T-cell (primary cell): Measurements from ENCODE around the gene DLG4. TPM values are rescaled to one million over a fixed set of nuclear protein-coding genes. Genes with fewer than 3 reads are reported as not detected.
A peak's percentile ranks its signal among the peaks of the same experiment; 100 is the strongest.

Experiments used
- ATAC-seq, 4 experiments: fragments of 200-7000 bp in 3 of 4; fragments of 150-1000 bp in 1 of 4; cut with Tn5 transposase; replicated peaks in 1 of 4; 1 replicate in 3 of 4; 2 replicates in 1 of 4; pipeline ENCODE4 v1.10.0; 2021; ENCODE audit warnings: moderate library complexity in 3 of 4, mild to moderate bottlenecking in 2 of 4, moderate number of reproducible peaks in 1 of 4
- CTCF ChIA-PET, 2 donors: fragments of 300-600 bp; sonication (Branson Sonifier 250); formaldehyde crosslinking; loops; one replicate each; lab custom pipeline; 2022; ENCODE audit warnings: antibody characterized with exemption in 2 of 2; lab: Charles Lee
- POLR2A ChIA-PET, 2 donors: fragments of 300-600 bp; sonication (Branson Sonifier 250); formaldehyde crosslinking; loops; one replicate each; lab custom pipeline; 2022; ENCODE audit warnings: antibody characterized with exemption in 2 of 2; lab: Charles Lee
- DNase-seq, 35 experiments: peaks; one replicate each; pipeline versions ENCODE4 v3.0.0 to v3.0.0-alpha.2; 2013 to 2023
- H3K27ac ChIP-seq: one replicate; pipeline ENCODE4 v1.5.1; 2013; ENCODE audit warnings: low read length
- H3K27me3 ChIP-seq, 2 experiments: replicated peaks in 1 of 2; 1 replicate in 1 of 2; 2 replicates in 1 of 2; pipeline versions ENCODE4 v1.6.1 to v1.7.0; 2013; ENCODE audit warnings: low read length in 1 of 2, mixed read lengths in 1 of 2; ENCODE audit not compliant: control insufficient read depth in 2 of 2, insufficient read depth in 2 of 2; ENCODE audit errors: extremely low read depth in 1 of 2
- H3K36me3 ChIP-seq, 2 donors: 1 replicate in 1 of 2; 2 replicates in 1 of 2; pipeline versions ENCODE4 v1.6.1 to v1.7.0; 2013; ENCODE audit warnings: low read length in 1 of 2; ENCODE audit not compliant: control insufficient read depth in 2 of 2, insufficient read depth in 1 of 2; ENCODE audit errors: extremely low read depth in 1 of 2
- H3K4me1 ChIP-seq, 2 experiments: 1 replicate in 1 of 2; 2 replicates in 1 of 2; pipeline versions ENCODE4 v1.6.1 to v1.7.0; 2013; ENCODE audit warnings: low read length in 2 of 2, mixed read lengths in 1 of 2; ENCODE audit not compliant: insufficient read depth in 2 of 2, control insufficient read depth in 1 of 2; ENCODE audit errors: extremely low read depth in 1 of 2
- H3K4me3 ChIP-seq, 2 donors: 1 replicate in 1 of 2; 2 replicates in 1 of 2; pipeline versions ENCODE4 v1.5.1 to v1.7.0; 2013; ENCODE audit warnings: mild to moderate bottlenecking in 2 of 2, low read length in 1 of 2, moderate library complexity in 1 of 2; ENCODE audit not compliant: control insufficient read depth in 1 of 2; ENCODE audit errors: extremely low read depth in 1 of 2
- H3K9me3 ChIP-seq: 2 replicates; pipeline ENCODE4 v1.7.0; 2013
- H3K27ac Mint-ChIP-seq, 2 donors: one replicate each; pipeline ENCODE4 v1.8.0; 2020 to 2021; ENCODE audit warnings: mild to moderate bottlenecking in 2 of 2, mixed read lengths in 2 of 2
- H3K27me3 Mint-ChIP-seq, 2 donors: one replicate each; pipeline ENCODE4 v1.8.0; 2021 to 2022; ENCODE audit warnings: mixed read lengths in 2 of 2
- H3K36me3 Mint-ChIP-seq: one replicate; pipeline ENCODE4 v1.8.0; 2021; ENCODE audit warnings: mixed read lengths
- H3K4me1 Mint-ChIP-seq, 3 donors: one replicate each; pipeline ENCODE4 v1.8.0; 2020 to 2022; ENCODE audit warnings: mixed read lengths in 3 of 3, mild to moderate bottlenecking in 1 of 3
- H3K4me3 Mint-ChIP-seq, 3 donors: one replicate each; pipeline ENCODE4 v1.8.0; 2020 to 2022; ENCODE audit warnings: mild to moderate bottlenecking in 3 of 3, mixed read lengths in 3 of 3, moderate library complexity in 3 of 3
- H3K9me3 Mint-ChIP-seq, 3 donors: one replicate each; pipeline ENCODE4 v1.8.0; 2020 to 2022; ENCODE audit warnings: mixed read lengths in 3 of 3
- WGBS: methylation state at CpG from one replicate; pipeline ENCODE4 v1.1.5; 2013; ENCODE audit warnings: missing lambda C conversion rate; ENCODE audit not compliant: insufficient coverage; 5-methylcytosine and 5-hydroxymethylcytosine counted together
- total RNA-seq, 35 experiments: library from RNA in 6 of 35; stranded (reverse) in 6 of 35; fragments of 120-200 nt in 1 of 35; gene quantifications; one replicate each; pipeline versions ENCODE4 v1.2.1 to v1.2.4 and lab custom pipeline; 2013 to 2026

Gene DLG4
- total RNA-seq, 5 donors from 2014 or later (not counting 1 experiment from before 2014, with no cell fraction given): 8.1 to 13.6 (median 9.3) TPM

DNA sequence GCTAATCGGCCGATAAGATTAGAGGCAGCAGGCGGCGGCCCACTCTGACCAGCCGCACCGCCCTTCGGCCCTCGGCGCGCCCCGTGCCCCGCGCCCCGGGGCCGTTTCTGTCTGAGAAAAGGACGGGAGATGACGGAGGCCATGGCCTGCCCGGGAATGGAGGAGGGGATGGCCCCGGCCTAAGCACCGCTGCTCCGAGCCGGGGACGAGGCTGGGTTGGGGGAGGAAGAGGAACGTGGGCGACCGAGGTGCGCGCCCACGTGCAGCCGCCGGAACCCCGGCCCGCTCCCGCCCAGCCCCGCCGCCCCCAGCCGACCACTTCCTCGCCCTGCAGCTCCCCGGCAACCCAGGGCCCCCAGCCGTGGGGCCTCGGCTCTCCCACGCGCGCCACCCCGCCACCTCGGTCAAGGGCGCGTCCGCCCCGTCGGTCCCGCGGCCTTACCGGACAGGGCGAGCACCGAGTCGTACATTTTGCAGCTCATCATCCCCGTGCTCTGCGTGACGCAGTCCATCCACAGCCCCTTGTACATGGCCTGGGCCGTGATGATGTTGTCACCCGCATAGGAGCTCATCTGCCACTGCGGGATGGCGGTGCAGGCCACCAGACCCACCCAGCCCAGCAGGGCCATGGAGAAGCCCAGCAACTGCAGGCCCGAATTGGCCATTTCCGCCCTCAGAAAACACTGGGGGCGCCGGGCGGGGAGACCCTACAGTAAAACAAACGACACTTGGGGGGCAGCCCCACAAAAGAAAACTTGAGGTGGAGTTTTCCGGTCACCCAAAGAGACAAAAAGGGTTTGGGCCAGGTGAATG is 41.9 kb upstream of the DLG4 start:
- no peak overlapping the region for H3K27ac ChIP-seq
- H3K27ac Mint-ChIP-seq: peak overlapping the region; percentile 36 to 66
- H3K9me3 ChIP-seq: no peaks in the 10 kb centered on the region
- H3K36me3 Mint-ChIP-seq: peaks cover 3% of the 10 kb centered on the region
- peak overlapping the region; percentile 70 to 76 (median 73) for H3K4me3 Mint-ChIP-seq
- peak in 5 of 35 experiments; percentile 20 to 48 (median 32) for DNase-seq
- CTCF ChIA-PET: no interaction called here
- H3K36me3 ChIP-seq: peaks cover 0 to 26% of the 10 kb centered on the region in 2 donors
- peaks cover 3 to 27% of the 10 kb centered on the region in 2 donors for H3K27me3 Mint-ChIP-seq
- peaks cover 0 to 42% of the 10 kb centered on the region in 2 experiments for H3K27me3 ChIP-seq
- peak overlapping the region; percentile 48 to 49 for H3K4me3 ChIP-seq
- POLR2A ChIA-PET: no interaction called here
- peak; percentile 53 to 75 (median 67) for ATAC-seq
- H3K9me3 Mint-ChIP-seq: no peaks in the 10 kb centered on the region
- peaks cover 22 to 23% (median 22%) of the 10 kb centered on the region in 3 donors for H3K4me1 Mint-ChIP-seq
- 7% methylated on average over 58 of the region's 71 CpGs for WGBS
- peaks cover 6 to 35% of the 10 kb centered on the region in 2 experiments for H3K4me1 ChIP-seq

DNA sequence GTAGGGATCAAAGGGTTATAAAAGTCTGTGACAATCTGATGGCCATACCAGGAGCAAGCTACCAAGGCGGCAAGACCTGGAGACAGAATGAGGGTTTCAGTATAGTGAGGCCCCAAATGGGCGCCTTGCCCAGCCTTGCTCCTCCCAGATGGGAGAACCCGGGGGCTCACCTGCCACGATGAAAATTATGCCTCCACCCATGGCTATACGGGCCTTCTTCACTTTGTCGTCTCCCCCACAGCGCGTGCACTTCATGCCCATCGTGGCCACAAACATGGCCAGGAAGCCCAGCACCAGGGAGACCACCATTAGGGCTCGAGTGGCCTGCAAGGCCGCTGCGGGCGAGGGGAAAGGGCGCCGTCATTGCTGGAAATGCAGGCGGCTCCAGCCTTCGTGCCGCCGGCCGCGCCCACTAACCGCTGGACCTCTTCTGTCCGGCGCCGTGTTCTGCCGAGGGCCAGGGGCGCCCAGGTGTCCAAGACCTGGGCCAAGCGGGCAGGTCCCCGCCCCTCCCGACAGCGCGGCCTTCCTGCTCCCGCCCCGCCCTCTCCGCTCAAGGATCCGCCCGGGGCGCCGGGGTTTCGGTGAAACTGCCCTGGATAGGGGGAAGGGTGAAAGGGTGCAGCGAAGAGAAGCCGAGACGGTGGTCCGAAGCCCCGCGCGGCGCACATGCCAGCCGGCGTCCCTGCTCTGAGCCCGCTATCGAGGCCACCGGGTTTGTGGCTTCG is 41.2 kb upstream of the DLG4 start:
- H3K4me1 ChIP-seq: peaks cover 6 to 35% of the 10 kb centered on the region in 2 experiments
- Mint-ChIP-seq H3K4me3 (peak overlapping the region; percentile 70 to 76 (median 73)), H3K36me3 (peaks cover 7% of the 10 kb centered on the region), H3K27ac (peak overlapping the region; percentile 61 to 86), H3K27me3 (peaks cover 3 to 25% of the 10 kb centered on the region in 2 donors), H3K9me3 (no peaks in the 10 kb centered on the region), H3K4me1 (peaks cover 22 to 23% (median 22%) of the 10 kb centered on the region in 3 donors)
- POLR2A ChIA-PET: interaction anchor here in 1 of 2 donors (0.5 kb wide), 1 partner anchor 42 kb away, joined by 3 read pairs; no protein-coding TSS in a partner anchor
- H3K9me3 ChIP-seq: no peaks in the 10 kb centered on the region
- peak; percentile 47 to 65 (median 61) for ATAC-seq
- H3K27me3 ChIP-seq: peaks cover 0 to 37% of the 10 kb centered on the region in 2 experiments
- H3K36me3 ChIP-seq: peaks cover 6 to 32% of the 10 kb centered on the region in 2 donors
- 26% methylated on average over 46 of the region's 54 CpGs for WGBS
- DNase-seq: peak in 6 of 35 experiments; percentile 30 to 51 (median 38)
- H3K27ac ChIP-seq: peak overlapping the region; percentile 9
- CTCF ChIA-PET: interaction anchor here in 1 of 2 donors (1.1 kb wide), 1 partner anchor 18 kb away, joined by 3 read pairs; the partner anchor contains the start of gene GABARAP
- H3K4me3 ChIP-seq: peak overlapping the region; percentile 48 to 49

DNA sequence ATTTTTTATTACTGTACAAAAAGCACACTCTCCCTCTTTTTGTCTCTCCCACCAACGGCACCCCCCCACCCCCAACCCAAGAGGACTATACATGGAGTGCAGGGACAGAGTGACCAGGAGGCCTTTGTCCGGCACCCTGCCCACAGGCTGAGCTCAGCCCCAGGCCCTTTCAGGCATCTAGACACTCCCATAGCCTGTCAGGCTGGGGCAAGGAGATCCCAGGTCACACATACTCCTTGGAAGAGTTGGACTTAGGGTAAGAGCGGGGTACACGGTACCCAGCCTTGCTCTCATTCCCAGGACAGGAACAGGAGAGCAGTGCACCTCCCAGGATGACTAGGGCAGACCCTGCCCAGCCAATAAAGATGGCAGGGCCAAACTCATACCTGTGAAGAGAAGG is 40.5 kb upstream of the DLG4 start:
- Mint-ChIP-seq H3K27me3 (peaks cover 3 to 23% of the 10 kb centered on the region in 2 donors), H3K4me1 (peaks cover 22 to 23% (median 22%) of the 10 kb centered on the region in 3 donors), H3K9me3 (no peaks in the 10 kb centered on the region), H3K27ac (peak overlapping the region; percentile 61 to 74), H3K36me3 (peaks cover 7% of the 10 kb centered on the region), H3K4me3 (peak overlapping the region; percentile 52 to 76 (median 60))
- Histone ChIP-seq H3K4me3 (no peak overlapping the region), H3K9me3 (no peaks in the 10 kb centered on the region), H3K4me1 (peaks cover 6 to 35% of the 10 kb centered on the region in 2 experiments), H3K27me3 (peaks cover 0 to 31% of the 10 kb centered on the region in 2 experiments), H3K27ac (peak overlapping the region; percentile 9), H3K36me3 (peaks cover 6 to 35% of the 10 kb centered on the region in 2 donors)
- DNase-seq (no peak), ATAC-seq (no peak)
- ChIA-PET CTCF (interaction anchor here in 1 of 2 donors (1.1 kb wide), 1 partner anchor 18 kb away, joined by 3 read pairs; the partner anchor contains the start of gene GABARAP), POLR2A (interaction anchor here in 1 of 2 donors (0.5 kb wide), 1 partner anchor 43 kb away, joined by 3 read pairs; no protein-coding TSS in a partner anchor)
- 88% methylated on average over 4 of the region's 4 CpGs for WGBS

DNA sequence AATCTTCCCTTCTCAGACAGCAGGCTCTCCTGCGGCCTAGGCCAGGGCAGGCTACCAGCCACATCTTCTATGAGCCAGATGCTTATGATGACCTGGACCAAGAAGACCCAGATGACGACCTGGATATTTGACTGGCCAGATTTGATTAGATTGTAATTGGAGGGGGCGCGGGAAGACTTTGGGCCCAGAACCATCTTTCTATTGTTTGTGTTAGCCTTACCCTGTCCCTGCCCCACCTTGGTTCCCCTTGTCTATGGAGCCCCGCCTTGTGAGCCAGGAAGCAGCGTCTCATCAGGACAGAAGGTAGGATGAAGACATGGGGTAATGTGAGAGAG is 39.9 kb upstream of the DLG4 start:
- H3K4me3 ChIP-seq: no peak overlapping the region
- H3K36me3 ChIP-seq: peaks cover 6 to 40% of the 10 kb centered on the region in 2 donors
- no peak for ATAC-seq
- H3K27me3 ChIP-seq: peaks cover 0 to 27% of the 10 kb centered on the region in 2 experiments
- no peaks in the 10 kb centered on the region for H3K9me3 ChIP-seq
- H3K4me3 Mint-ChIP-seq: peak overlapping the region in 1 of 3 donors; percentile 0
- peaks cover 6 to 35% of the 10 kb centered on the region in 2 experiments for H3K4me1 ChIP-seq
- H3K36me3 Mint-ChIP-seq: peaks cover 12% of the 10 kb centered on the region
- CTCF ChIA-PET: no interaction called here
- H3K27ac ChIP-seq: no peak overlapping the region
- peaks cover 23 to 28% (median 25%) of the 10 kb centered on the region in 3 donors for H3K4me1 Mint-ChIP-seq
- peaks cover 3 to 18% of the 10 kb centered on the region in 2 donors for H3K27me3 Mint-ChIP-seq
- WGBS: no CpG with 5 or more reads among the region's 6 CpGs
- H3K9me3 Mint-ChIP-seq: no peaks in the 10 kb centered on the region
- POLR2A ChIA-PET: no interaction called here
- DNase-seq: no peak
- H3K27ac Mint-ChIP-seq: peak overlapping the region in 1 of 2 donors; percentile 68

DNA sequence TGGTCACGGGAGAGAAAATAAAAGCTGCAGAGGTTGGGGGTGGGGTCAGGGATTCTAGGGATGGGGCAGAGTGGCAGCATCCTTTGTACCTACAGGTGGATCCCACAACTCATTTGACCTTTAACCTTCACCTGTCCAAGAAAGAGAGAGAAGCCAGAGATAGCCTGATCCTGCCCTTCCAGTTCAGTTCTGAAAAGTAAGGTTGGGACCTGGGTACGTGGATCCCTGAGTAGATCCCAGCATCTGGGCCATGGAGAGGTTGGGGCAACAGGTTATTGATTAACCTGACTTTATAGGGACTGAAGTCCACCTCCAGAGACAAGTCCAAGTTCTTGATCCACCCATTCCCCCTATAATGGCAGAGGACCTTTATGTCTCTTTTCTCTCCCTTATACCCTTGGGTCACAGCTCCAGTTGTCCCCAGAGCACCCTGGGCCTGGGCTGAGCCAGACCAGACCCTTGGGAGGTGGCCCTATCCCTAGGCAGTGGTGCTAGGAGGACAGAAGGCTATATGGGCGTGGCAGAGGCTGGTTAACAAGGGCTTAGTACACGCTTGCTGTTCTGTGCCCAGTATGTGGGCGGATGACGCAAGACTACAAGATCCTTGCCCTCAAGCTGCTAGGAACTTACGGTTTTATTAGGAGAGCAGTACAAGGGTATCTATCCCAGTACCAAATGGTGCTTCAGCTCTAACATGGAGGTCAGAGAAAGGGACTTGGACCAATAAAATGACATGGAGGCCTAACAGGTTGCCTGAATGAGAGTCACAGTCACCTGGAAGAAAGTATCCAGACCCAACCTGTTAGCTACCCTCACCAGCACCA is 39.3 kb upstream of the DLG4 start:
- ChIA-PET POLR2A (no interaction called here), CTCF (no interaction called here)
- Histone ChIP-seq H3K27ac (no peak overlapping the region), H3K4me1 (peaks cover 6 to 37% of the 10 kb centered on the region in 2 experiments), H3K27me3 (peaks cover 0 to 22% of the 10 kb centered on the region in 2 experiments), H3K9me3 (no peaks in the 10 kb centered on the region), H3K4me3 (no peak overlapping the region), H3K36me3 (peaks cover 6 to 43% of the 10 kb centered on the region in 2 donors)
- Mint-ChIP-seq H3K9me3 (no peaks in the 10 kb centered on the region), H3K4me3 (peak overlapping the region in 1 of 3 donors; percentile 21), H3K27me3 (peaks cover 3 to 14% of the 10 kb centered on the region in 2 donors), H3K36me3 (peaks cover 13% of the 10 kb centered on the region), H3K27ac (peak overlapping the region in 1 of 2 donors; percentile 68), H3K4me1 (peaks cover 23 to 27% (median 24%) of the 10 kb centered on the region in 3 donors)
- ATAC-seq: no peak
- DNase-seq: no peak
- WGBS: 93% methylated on average over 5 of the region's 7 CpGs
